ENCODE data around the gene MAPK8. TPM values are rescaled to one million over a fixed set of nuclear protein-coding genes. Genes with fewer than 3 reads are reported as not detected.

Gene MAPK8
- total RNA-seq, 1 donor from 2014 or later: 43.2 TPM

- H3K27me3 ChIP-seq (ENCODE audit: control insufficient read depth, insufficient read depth, low read length): no peaks in the 10 kb centered on the region
- TF ChIP-seq CTCF (IDR thresholded peaks at IDR 0.05; ENCODE audit: insufficient read depth, low read length, severe bottlenecking): no peak
- peaks cover 10% of the 10 kb centered on the region for H3K36me3 ChIP-seq (ENCODE audit: control insufficient read depth, insufficient read depth, low read length)
- FAIRE-seq (no peak), DNase-seq (ENCODE audit: low read depth) (no peak)
- H3K4me3 ChIP-seq (ENCODE audit: low read depth, low read length): no peak overlapping the region
Measured at GRCh38 chr10:48449501-48450232, 143.2 kb downstream of the MAPK8 start.

GRCh38 chr10:48450233-48450740, 143.8 kb downstream of the MAPK8 start:
- Histone ChIP-seq H3K4me3 (ENCODE audit: low read depth, low read length) (no peak overlapping the region), H3K27me3 (ENCODE audit: control insufficient read depth, insufficient read depth, low read length) (no peaks in the 10 kb centered on the region), H3K36me3 (ENCODE audit: control insufficient read depth, insufficient read depth, low read length) (peaks cover 10% of the 10 kb centered on the region)
- TF ChIP-seq CTCF (IDR thresholded peaks at IDR 0.05; ENCODE audit: insufficient read depth, low read length, severe bottlenecking): no peak
- DNase-seq (ENCODE audit: low read depth): no peak
- FAIRE-seq: no peak

- no peak for DNase-seq (ENCODE audit: low read depth)
- no peak for TF ChIP-seq CTCF (IDR thresholded peaks at IDR 0.05; ENCODE audit: insufficient read depth, low read length, severe bottlenecking)
- Histone ChIP-seq H3K27me3 (ENCODE audit: control insufficient read depth, insufficient read depth, low read length) (no peaks in the 10 kb centered on the region), H3K36me3 (ENCODE audit: control insufficient read depth, insufficient read depth, low read length) (peaks cover 10% of the 10 kb centered on the region), H3K4me3 (ENCODE audit: low read depth, low read length) (no peak overlapping the region)
- FAIRE-seq: no peak
Measured at GRCh38 chr10:48450741-48451466, 144.4 kb downstream of the MAPK8 start.

GRCh38 chr10:48451969-48452878, 145.7 kb downstream of the MAPK8 start:
- no peak for FAIRE-seq
- no peak for DNase-seq (ENCODE audit: low read depth)

More at GRCh38 chr10:48451969-48452878, 145.7 kb downstream of the MAPK8 start:
- Histone ChIP-seq H3K36me3 (ENCODE audit: control insufficient read depth, insufficient read depth, low read length) (peaks cover 9% of the 10 kb centered on the region), H3K4me3 (ENCODE audit: low read depth, low read length) (no peak overlapping the region), H3K27me3 (ENCODE audit: control insufficient read depth, insufficient read depth, low read length) (no peaks in the 10 kb centered on the region)
- no peak for TF ChIP-seq CTCF (IDR thresholded peaks at IDR 0.05; ENCODE audit: insufficient read depth, low read length, severe bottlenecking)
